Measurements from ENCODE around the gene NAIF1.
"Not testable (repeated sequence)": the region's sequence is repeated elsewhere in the genome, so short reads cannot be mapped to it uniquely, and the experiment has no call there.

NAIF1 gene

DNA sequence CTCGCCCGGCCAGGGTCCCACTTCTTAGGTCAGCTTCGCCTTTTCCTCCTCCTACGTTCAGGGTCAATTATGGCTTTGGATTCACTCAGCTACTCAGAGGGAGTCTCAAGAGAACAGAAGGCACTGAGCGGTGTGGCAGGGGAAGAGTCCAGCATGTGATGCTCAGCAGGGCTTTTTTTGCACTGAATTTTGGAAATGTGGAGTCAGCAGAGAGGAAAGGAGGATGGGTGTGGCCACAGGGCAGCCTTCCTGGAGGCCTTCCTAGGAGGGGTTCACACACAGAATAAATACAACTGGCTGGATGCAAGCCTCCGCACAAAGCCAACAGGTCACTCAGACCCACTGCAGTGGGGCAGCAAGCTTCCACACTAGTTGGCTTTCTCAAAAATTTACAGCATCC lies 4.8 kb downstream of the NAIF1 start:
- no peak for DNase-seq (ENCODE audit: low read depth in 2 of 2)

DNA sequence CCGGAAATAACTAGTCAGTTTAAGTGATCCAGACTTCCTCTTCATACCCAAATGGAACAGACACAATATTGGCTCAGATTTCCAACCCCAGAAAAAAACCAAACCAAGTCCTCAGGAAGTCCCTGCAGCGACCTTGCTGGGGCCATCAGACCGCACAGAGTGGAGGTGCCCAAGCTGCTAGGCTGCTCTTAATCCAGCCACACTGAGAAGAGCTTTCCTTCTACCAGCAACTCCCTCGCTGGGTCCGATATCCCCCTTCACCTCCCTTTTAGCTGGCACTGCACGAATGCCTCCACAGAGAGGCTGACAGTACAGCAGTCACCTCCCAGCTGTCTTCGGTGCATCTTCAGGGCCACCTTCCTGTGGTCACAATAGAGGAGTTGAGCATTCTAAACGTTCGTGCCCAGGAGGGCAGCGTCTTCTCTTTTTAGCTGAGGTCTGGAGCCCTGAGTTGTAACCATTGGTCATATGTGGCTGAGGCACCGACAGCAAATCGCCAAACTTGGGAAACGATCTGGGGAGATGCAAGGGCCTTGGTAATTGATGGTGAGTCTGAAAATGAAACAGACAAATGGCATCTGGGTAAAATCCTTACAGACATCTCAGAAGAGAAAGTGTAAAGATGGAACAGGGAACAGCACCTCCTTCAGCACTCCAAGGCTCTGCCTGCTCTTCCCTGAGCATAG lies 5.7 kb downstream of the NAIF1 start:
- no peak for DNase-seq (ENCODE audit: low read depth in 2 of 2)

DNA sequence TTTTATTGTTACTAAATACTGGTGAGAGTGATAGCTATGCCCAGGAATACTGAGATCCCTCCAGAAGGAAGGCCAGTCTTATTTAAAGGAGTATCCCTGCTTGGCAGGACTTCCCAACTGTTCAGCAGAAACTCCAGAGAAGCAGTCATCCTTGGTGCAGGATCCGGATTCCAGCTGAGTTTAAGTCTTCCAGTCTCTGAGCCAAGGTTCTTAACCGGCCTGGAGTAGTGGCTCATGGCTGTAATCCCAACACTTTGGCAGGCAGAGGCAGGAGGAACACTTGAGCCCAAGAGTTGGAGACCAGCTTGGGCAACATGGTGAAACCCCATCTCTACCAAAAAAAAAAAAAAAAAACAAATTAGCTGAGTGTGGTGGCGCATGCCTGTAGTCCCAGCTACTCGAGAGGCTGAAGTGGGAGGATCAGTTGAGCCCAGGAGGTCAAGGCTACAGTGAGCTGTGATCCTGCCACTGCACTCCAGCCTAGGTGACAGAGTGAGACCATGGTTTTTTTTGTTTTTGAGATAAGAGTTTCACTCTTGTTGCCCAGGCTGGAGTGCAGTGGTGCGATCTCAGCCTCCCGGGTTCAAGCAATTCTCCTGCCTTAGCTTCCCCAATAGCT lies 7.6 kb downstream of the NAIF1 start:
- no peak for DNase-seq (ENCODE audit: low read depth in 2 of 2)

DNA sequence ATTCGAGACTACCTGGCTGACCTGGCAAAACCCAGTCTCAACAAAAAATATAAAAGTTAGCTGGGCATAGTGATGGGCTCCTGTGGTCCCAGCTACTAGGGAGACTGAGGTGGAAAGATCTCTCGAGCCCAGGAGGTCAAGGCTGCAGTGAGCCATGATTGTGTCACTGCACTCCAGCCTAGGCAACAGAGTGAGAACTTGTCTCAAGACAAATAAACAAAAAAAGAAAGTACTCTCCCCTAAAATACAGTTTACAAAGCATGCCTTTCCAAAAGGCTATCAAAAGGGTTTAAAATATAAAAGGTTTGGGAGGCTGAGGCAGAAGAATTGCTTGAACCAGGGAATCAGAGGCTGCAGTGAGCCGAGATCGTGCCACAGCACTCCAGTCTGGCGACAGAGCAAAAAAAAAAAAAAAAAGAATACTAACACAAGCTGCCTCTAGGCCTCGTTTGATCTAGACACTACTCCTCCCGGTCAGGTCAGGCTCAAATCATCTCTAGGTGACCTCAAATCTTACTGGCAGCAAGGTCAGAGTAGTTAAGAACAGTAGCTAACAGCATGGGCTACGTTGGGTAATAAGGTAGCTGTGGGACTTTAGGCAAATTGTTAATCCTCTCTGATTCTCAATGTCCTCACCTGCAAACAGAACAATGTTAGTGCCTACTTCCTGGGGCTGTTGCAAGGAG lies 9.3 kb downstream of the NAIF1 start:
- no peak for DNase-seq (ENCODE audit: low read depth in 2 of 2)

DNA sequence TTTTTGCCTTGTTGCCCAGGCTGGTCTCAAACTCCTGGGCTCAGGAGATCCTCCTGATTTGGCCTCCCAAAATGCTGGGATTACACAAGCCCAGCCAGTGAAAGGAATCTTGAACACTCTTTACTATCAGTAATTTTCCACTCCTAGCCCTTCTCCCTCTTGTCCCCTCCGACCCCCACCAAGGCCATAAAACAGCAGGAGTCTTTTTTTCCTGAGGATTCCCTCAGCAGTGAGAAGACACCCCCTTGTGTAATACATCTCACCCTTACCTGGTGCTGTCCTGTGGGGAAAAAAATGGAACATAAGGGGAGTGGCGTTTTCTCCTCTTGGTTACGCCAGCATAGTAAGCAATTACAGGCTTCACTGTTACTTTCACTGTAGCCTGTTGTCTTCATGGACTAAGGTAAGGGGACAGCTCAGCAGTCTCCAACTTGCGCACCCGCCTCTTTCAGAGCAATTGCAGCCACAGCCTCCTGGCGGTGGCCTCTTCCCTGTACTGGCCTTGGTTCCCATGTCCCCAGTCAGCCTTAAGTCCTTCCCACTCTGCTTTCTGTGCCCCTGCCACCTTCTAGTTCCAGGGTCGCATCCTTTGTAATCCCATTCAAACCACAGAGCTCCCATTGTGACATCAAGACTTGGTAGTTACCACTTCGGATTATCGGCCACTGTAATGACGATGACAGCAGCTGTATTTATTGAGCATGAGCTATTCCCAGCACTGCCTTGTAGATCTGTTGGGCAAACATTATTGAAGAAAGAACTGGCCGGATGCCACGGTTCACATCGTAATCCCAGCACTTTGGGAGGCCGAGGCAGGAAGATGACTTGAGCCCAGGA lies 10.0 kb downstream of the NAIF1 start:
- no peak for DNase-seq (ENCODE audit: low read depth in 2 of 2)

DNA sequence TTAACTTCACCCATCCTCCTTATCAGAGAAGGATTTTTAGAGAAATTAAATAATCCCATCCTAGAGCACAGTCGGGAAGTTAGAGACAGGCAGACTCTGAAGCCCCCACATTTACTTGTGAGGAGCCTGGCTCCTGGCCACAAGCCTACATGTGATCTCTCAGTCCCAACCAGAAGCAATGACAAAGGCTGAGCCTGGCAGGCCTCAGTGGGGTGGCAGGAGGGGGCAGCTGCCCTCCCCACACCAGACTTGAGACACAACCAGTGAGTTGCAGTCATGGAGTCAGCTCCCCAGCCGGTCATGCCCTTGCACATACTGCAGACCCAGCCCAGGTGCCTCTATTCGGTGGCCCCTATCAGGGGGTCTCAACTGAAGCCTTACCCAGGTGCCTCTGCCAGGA lies 11.0 kb downstream of the NAIF1 start:
- DNase-seq (ENCODE audit: low read depth in 2 of 2) = no peak

DNA sequence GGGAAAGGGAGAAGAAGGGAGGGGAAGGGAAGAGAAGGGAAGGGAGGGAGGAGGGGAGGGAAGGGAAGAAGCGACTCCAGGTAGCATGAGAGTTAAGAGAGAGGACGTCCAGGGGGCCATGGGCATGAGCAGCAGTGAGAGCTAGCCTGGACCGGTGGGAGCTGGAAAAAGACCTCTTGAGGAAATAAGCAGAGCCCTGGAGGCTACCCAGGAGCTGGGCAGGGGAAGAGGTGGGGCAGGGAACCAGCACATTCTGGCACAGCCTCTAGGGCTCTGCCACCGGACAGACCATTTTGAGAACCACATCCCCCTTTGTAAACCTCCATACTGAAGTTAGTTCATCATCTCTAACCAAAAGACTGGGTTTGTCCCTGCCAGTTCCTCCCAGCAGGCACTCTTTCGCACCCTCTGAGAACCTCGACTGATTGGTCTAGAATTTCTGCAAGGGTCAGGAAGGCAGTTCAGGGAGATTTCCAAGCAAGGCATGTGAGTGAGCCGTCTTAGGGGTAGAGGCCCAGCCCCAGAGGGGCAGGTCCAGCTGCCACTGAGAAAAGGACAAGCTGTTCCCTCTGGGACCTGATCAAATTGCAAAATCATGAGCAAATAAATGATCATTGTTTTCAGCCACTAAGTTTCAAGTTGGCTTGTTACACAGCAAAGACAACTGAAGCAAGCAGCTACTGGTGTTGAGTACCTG lies 11.6 kb downstream of the NAIF1 start:
- no peak for DNase-seq (ENCODE audit: low read depth in 2 of 2)

DNA sequence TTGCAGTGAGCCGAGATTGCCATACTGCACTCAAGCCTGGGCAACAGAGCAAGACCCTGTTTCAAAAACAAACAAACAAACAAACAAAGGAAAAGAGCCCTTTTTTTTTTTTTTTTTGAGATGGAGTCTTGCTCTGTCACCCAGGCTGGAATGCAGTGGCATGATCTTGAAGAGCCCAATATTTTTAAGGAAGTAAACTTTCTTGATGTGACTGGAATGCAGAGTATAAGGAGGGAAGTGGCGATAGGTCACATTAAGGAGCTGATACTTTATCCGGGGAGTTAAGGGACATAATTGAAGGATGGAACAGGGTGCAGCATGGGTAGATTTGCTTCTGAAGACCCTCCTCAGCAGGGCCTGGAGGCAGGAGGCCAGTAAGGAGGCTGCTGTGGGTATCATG lies 13.0 kb downstream of the NAIF1 start:
- DNase-seq (ENCODE audit: low read depth in 2 of 2) = no peak

DNA sequence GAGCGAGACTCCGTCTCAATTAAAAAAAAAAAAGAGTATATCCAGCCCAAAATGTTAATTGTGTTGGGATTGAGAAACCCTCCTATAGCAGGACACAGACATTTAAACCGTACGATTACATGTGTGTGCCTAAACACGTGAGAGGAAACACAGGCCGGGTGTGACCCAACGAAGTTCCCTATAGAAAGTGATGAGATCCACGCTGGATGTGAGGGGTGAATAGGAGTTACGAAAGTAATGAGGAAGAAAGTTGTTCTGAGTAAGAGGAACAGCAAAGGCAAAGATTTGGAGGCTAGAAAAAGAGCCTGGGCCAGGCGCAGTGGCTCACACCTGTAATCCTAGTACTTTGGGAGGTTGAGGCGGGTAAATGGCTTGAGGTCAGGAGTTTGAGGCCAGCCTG lies 13.6 kb downstream of the NAIF1 start:
- DNase-seq (ENCODE audit: low read depth in 2 of 2) = no peak

DNA sequence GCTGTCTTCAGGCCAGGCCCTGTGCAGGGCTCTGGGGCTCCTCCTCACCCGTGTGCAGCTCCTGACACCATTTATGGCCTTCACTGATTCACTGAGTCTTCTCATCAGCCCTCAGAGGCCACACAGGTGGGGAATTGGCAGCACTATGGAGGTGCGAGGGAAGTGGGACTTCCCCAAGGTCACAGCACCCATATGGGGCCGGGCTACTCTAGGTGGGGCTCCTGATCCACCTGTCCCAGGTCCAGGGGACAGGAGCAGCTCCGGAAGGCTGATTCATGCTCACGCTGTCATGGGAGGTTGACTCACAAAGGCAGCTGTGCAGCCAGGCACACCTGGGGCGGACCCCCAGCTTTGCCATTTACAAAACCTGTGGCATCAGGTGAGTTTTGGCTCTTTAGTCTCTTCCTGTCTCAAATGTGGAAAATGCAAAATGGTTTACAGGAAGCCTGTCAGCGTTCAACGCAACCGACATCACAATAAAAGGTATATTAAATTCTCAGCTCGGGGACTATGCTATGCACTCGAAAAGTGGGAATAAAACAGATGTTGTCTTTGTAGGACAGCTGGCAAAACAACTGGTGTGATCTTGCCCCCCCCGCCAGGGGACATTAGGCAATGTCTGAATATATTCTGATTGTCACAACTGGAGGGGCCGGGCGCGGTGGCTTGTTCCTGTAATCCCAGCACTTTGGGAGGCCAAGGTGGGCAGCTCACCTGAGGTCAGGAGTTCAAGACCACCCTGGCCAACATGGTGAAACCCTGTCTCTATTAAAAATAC lies 15.0 kb downstream of the NAIF1 start:
- no peak for DNase-seq (ENCODE audit: low read depth in 2 of 2)

DNA sequence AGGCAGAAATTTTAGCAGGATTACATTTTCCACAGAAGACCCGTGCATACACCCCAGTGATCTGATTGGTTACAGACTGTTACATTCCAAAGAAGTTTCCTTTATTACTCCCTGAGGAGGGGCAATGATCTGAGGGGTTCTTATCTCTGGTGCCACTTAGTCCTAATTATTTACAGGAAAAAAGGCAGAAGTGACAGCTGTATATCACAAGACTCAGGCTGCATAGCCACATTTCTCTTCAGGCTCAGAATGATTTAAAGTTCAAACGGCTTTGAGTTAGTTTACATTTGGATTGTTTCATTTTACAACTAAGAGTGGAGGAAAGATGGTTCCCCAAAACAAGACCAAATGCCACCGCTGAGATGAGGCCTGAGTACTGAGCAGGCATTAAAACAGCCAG lies 17.3 kb downstream of the NAIF1 start:
- DNase-seq (ENCODE audit: low read depth in 2 of 2) = no peak

DNA sequence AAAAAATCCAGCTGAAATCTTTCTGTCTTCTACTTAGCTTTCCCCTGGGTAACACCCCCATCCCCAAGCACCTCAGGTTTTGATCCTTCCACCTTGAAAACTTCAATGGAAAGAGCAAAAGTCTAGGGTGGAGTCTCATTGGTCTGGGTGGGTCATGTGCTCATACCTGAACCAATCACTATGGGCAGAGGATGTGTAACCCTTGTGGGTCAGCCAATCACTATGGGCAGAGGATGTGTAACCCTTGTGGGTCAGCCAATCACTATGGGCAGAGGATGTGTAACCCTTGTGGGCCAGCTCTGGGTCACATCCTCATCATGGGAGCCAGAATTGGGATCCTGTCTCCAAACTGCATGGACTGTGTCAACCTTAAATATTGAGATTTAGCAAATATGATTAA lies 18.5 kb downstream of the NAIF1 start:
- no peak for DNase-seq (ENCODE audit: low read depth in 2 of 2)

DNA sequence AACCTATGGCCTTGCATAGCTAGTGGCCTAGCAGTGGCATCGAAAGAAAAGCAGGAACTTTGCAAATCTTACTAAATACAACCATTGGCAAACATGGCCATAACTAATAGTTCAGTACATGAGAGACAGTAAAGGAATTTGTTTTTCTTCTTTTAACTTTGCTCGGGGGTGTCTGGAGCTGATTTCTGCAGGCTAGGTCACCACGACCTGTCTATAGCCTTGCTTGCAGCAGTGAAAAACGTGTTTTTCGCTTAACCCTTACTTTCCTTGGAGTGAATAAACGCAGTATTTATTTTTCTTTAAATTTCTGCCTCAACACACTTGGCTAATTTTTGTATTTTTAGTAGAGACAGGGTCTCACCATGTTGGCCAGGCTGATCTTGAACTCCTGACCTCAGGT lies 19.9 kb downstream of the NAIF1 start:
- DNase-seq (ENCODE audit: low read depth in 2 of 2) = no peak

DNA sequence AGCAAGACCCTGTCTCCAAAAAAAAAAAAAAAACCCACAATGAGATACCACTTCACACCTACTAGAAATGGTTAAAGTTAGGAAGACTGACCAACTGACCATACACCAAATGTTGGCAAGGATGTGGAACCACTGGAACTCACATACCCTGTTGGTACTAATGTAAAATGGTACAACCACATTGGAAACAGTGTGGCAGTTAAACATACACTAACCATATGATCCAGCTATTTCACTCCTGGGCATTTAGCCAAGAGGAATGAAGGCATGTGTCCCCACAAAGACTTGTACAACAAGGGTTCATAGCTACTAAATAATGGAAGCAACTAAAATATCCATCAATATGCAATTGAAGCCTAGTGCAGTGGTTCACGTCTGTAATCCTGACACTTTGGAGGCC lies 21.3 kb downstream of the NAIF1 start:
- DNase-seq (ENCODE audit: low read depth in 2 of 2) = peak; percentile 41 to 44

DNA sequence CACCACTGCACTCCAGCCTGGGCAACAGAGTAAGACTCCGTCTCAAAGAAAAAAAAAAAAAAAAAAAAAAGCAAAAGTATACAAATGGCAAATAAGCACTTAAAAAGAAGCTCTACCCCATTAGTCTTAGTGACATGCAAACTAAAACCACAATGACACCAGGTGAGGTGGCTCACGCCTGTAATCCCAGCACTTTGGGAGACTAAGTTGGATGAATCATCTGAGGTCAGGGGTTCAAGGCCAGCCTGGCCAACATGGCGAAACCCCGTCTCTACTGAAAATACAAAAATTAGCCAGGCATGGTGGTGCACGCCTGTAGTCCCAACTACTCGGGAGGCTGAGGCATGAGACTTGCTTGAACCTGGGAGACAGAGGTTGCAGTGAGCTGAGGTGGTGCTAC lies 21.7 kb downstream of the NAIF1 start:
- DNase-seq (ENCODE audit: low read depth in 2 of 2) = not testable (repeated sequence)

DNA sequence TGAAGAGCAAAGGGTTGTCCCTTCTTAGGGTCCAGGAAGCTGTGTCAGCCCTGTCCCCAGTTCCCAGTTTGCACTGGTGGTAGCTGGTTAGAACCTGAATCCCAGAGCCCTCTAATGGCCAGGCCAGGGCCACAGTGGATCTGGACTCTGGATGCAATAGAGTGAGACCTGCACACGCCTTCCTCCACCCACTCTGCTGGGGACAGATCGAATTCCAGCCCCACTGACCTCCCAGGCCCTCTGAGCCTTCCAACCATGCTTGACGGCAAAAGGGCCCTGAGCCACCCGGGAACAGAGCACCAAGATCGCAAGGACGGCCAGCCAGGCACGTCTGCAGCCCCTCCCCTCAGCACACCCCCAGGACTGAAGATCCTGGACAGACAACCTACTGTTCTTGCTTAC lies 23.7 kb downstream of the NAIF1 start:
- no peak for DNase-seq (ENCODE audit: low read depth in 2 of 2)

DNA sequence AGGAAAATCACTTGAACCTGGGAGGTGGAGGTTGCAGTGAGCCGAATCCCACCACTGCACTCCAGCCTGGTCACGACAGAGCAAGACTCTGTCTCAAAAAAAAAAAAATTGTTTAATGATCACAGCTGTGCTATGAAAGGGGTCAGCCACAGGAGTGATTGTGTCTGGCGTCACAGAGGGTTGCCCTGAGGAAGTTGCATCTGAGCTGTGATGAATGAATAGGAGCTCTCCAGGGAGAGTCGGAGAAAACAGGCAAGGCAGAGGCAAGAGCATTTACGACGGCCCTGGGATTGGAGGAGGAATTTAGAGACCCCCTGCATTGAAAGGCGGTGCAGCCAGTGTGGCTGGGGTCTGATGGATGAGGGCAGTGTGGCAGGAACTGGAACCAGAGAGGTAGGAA lies 25.1 kb downstream of the NAIF1 start:
- no peak for DNase-seq (ENCODE audit: low read depth in 2 of 2)

DNA sequence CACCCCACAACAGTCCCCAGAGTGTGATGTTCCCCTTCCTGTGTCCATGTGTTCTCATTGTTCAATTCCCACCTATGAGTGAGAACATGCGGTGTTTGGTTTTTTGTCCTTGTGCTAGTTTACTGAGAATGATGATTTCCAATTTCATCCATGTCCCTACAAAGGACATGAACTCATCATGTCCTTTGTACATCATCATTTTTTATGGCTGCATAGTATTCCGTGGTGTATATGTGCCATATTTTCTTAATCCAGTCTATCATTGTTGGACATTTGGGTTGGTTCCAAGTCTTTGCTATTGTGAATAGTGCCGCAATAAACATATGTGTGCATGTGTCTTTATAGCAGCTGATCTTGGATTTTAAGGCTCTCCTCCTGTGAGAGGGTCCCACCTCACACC lies 26.3 kb downstream of the NAIF1 start:
- not testable (repeated sequence) for DNase-seq (ENCODE audit: low read depth in 2 of 2)

DNA sequence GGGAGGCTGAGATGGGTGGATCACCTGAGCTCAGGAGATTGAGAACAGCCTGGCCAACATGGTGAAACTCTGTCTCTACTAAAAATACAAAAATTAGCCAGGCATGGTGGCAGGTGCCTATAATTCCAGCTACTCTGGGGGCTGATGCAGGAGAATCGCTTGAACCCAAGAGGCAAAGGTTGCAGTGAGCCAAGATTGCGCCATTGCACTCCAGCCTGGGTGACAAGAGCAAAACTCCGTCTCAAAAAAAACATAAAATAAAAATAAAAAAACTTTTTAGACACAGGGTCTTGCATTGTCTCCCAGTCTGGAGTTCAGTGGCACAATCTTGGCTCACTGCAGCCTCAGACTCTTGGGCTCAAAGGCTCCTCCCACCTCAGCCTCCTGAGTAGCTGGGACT lies 30.6 kb downstream of the NAIF1 start:
- not testable (repeated sequence) for DNase-seq (ENCODE audit: low read depth in 2 of 2)

DNA sequence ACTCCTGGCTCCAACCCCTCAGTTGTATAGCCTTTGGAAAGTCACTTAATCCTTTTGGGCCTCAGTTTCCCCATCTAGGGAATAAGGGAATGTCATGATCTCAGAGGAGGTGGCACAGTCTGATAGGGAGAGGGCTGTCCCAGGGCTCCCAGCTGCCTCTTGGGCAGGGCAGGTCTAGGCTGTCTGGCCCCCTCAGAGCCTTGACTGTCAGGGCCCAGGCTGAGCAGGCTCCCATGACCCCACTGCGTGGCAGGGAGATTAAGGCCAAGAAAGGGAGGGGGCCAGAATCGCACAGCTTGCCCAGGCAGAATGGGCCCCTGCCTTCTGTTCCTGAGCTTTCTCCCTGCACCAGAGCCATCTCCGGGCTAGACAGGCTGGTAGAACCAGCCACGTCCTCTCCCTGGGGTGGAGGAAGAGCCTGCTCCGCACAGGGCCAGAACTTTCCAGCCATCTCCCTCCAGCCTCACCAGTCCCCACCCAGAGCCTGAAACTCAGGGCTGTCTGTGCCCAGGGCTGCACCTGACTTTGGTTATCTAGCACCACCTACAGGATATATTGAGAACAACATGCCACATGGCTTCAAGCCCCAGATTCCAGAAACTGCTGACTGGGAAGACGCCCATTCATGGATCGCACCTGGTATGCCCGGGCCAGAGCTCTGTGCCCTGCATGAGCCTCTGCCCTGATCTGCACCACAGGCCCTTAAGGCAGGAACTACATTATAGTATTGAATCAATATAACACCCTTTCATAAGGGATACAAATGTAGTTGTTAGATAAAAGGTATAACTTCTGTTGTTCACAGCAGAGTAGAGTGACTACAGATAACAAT lies 32.1 kb downstream of the NAIF1 start:
- peak; percentile 53 to 55 for DNase-seq (ENCODE audit: low read depth in 2 of 2)
